Esophagus muscularis mucosa (tissue), 4 donors: Measurements from ENCODE around the gene SH2B2. TPM values are rescaled to one million over a fixed set of nuclear protein-coding genes. Genes with fewer than 3 reads are reported as not detected.

Experiments used
- DNase-seq: peaks from one replicate; pipeline ENCODE4 v3.0.0-alpha.2; 2017; ENCODE audit errors: extremely low spot score
- H3K27ac ChIP-seq, 4 donors: fragments of 200-600 bp; sonication (generic); replicated peaks in 1 of 4; 1 replicate in 3 of 4; 2 replicates in 1 of 4; pipeline ENCODE4 v1.5.1; 2016 to 2019; ENCODE audit warnings: mild to moderate bottlenecking in 1 of 4
- H3K27me3 ChIP-seq, 4 donors: fragments of 200-600 bp; sonication (generic); one replicate each; pipeline versions ENCODE4 v1.5.1 to v1.6.0; 2016 to 2019
- H3K36me3 ChIP-seq, 4 donors: fragments of 200-600 bp; sonication (generic); one replicate each; pipeline ENCODE4 v1.5.1; 2016 to 2019
- H3K4me1 ChIP-seq, 4 donors: fragments of 200-600 bp; sonication (generic); one replicate each; pipeline ENCODE4 v1.5.1; 2016 to 2019
- H3K4me3 ChIP-seq, 4 donors: fragments of 200-600 bp; sonication (generic); 1 replicate in 2 of 4; 2 replicates in 2 of 4; pipeline ENCODE4 v1.5.1; 2016 to 2019; ENCODE audit warnings: mild to moderate bottlenecking in 4 of 4, moderate library complexity in 1 of 4
- H3K9me3 ChIP-seq, 4 donors: fragments of 200-600 bp; sonication (generic); 1 replicate in 3 of 4; 2 replicates in 1 of 4; pipeline ENCODE4 v1.5.1; 2016 to 2019
- EP300 ChIP-seq: sonication (generic); formaldehyde crosslinking; IDR thresholded peaks from one replicate; pipeline ENCODE4 v1.6.1; 2017; ENCODE audit warnings: antibody characterized with exemption
- POLR2A ChIP-seq: fragments of 450-650 bp; IDR thresholded peaks from one replicate; pipeline ENCODE4 v1.6.1; 2017; ENCODE audit warnings: antibody characterized with exemption, moderate library complexity, mild to moderate bottlenecking, low read depth
- POLR2AphosphoS5 ChIP-seq, 2 donors: sonication (generic); formaldehyde crosslinking; IDR thresholded peaks; one replicate each; pipeline ENCODE4 v1.6.1; 2017; ENCODE audit warnings: antibody characterized with exemption in 2 of 2
- WGBS: methylation state at CpG from one replicate; pipeline ENCODE4 v1.1.5; 2018; 5-methylcytosine and 5-hydroxymethylcytosine counted together
- intact Hi-C: fragments of 100-400 bp; cut with DNase I; formaldehyde crosslinking; loops from one replicate; pipeline ENCODE4 v1.15.1; 2023
- total RNA-seq, 4 donors: library from RNA; depleted of rRNA; stranded (reverse); fragments of >200 nt; gene quantifications; one replicate each; pipeline versions ENCODE4 v1.1.0 to v1.2.1, GENCODE V29; 2016
- TF ChIP-seq, protein P1 (sequence below), 3 experiments: fragments of 200-600 bp in 2 of 3; fragments of 450-650 bp in 1 of 3; sonication (generic) in 2 of 3; IDR thresholded peaks; one replicate each; pipeline ENCODE4 v1.5.1; 2017 to 2019; ENCODE audit warnings: antibody characterized with exemption in 3 of 3, mild to moderate bottlenecking in 2 of 3, moderate library complexity in 1 of 3

Gene SH2B2
- total RNA-seq, 4 donors from 2014 or later = 3.7 to 10.9 (median 8.9) TPM

DNA sequence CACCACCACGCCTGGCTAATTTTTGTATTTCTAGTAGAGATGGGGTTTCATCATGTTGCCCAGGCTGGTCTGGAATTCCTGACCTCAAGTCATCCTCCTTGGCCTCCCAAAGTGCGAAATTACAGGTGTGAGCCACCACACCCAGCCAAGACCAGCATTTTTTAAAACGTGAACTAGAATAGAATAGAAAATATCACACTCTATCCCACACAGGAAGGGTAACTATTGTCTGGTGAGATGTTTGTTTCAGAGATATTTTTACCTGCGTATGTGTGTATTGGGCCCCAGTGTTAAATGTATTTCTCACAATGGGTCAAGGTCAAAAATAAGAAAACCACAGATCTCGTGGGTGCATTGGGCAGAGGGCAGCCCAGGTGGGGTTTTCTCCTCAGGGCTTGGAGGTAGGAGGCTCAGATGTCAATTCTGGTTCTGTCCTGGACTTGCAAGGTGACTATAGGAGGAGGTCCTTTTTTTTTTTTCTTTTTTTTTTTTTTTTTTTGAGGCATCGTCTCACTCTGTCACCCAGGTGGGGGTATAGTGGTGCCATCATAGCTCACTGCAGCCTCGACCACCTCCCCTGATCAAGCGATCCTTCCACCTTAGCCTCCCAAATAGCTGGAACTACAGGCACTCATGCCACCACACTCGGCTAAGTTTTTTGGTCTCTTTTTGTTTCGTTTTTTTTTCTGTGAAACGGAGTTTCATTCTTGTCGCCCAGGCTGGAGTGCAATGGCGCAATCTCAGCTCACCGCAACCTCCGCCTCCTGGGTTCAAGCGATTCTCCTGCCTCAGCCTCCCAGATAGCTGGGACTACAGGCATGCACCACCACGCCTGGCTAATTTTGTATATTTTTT, 19.0 kb downstream of the SH2B2 start:
- Histone ChIP-seq H3K36me3 (peaks cover 0 to 8% (median 0%) of the 10 kb centered on the region in 4 donors), H3K27ac (no peak overlapping the region), H3K27me3 (peaks cover 0 to 6% (median 0%) of the 10 kb centered on the region in 4 donors), H3K9me3 (no peaks in the 10 kb centered on the region), H3K4me1 (peaks cover 5 to 25% (median 14%) of the 10 kb centered on the region in 4 donors), H3K4me3 (no peak overlapping the region)
- 89% methylated on average over 17 of the region's 17 CpGs for WGBS
- intact Hi-C loops = no loop called here
- no peak for DNase-seq
- TF ChIP-seq EP300 (no peak), POLR2A (no peak), POLR2AphosphoS5 (IDR thresholded peaks at IDR 0.05) (no peak)
- TF ChIP-seq, protein P1, sequence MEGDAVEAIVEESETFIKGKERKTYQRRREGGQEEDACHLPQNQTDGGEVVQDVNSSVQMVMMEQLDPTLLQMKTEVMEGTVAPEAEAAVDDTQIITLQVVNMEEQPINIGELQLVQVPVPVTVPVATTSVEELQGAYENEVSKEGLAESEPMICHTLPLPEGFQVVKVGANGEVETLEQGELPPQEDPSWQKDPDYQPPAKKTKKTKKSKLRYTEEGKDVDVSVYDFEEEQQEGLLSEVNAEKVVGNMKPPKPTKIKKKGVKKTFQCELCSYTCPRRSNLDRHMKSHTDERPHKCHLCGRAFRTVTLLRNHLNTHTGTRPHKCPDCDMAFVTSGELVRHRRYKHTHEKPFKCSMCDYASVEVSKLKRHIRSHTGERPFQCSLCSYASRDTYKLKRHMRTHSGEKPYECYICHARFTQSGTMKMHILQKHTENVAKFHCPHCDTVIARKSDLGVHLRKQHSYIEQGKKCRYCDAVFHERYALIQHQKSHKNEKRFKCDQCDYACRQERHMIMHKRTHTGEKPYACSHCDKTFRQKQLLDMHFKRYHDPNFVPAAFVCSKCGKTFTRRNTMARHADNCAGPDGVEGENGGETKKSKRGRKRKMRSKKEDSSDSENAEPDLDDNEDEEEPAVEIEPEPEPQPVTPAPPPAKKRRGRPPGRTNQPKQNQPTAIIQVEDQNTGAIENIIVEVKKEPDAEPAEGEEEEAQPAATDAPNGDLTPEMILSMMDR (IDR thresholded peaks at IDR 0.05) = no peak

DNA sequence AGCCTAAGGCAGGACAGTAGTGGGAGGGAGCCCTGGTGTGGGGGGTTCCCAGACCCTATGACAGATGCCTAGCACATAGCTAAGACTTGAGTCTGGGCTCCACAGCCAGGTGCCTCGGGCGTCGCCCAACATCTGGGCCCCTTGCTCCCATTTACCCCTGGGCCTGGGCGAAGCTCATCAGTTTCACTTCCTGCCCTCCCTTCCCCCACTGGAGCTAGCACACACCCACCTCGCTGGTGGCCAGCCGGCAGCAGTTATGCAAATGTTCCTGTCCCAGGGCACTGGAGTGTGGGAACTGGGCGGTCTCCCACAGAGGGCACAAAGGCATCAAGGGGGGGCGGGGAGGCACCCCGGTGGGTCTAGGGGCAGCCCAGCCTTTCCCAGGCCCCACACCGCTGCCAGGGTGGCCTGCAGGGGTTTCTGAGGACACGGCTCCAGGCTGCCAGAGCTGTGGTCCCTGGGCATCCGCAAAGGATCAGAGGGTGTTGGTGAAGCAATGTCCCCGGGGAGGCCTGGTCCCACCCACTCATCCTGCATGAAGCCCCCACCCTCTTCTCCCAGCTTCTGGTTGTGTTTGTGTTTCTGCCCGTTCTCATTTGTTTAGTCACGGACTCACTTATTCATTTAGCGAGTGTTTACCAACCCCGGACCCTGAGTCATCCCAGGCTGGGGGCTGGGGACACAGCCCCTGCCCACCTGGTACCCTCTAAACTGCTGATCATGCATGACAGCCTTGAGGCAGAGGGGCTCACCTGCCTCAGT, 20.4 kb downstream of the SH2B2 start:
- H3K27me3 ChIP-seq = no peaks in the 10 kb centered on the region
- H3K4me1 ChIP-seq = peaks cover 5 to 20% (median 10%) of the 10 kb centered on the region in 4 donors
- 70% methylated on average over 9 of the region's 17 CpGs for WGBS
- peaks cover 0 to 14% (median 0%) of the 10 kb centered on the region in 4 donors for H3K36me3 ChIP-seq
- DNase-seq = no peak
- no peak for TF ChIP-seq POLR2AphosphoS5 (IDR thresholded peaks at IDR 0.05)
- TF ChIP-seq POLR2A = no peak
- no peak for TF ChIP-seq EP300
- TF ChIP-seq, protein P1 (IDR thresholded peaks at IDR 0.05) = no peak
- H3K27ac ChIP-seq = no peak overlapping the region
- no peaks in the 10 kb centered on the region for H3K9me3 ChIP-seq
- intact Hi-C loops = no loop called here
- peak overlapping the region in 2 of 4 donors; percentile 20 to 21 for H3K4me3 ChIP-seq

DNA sequence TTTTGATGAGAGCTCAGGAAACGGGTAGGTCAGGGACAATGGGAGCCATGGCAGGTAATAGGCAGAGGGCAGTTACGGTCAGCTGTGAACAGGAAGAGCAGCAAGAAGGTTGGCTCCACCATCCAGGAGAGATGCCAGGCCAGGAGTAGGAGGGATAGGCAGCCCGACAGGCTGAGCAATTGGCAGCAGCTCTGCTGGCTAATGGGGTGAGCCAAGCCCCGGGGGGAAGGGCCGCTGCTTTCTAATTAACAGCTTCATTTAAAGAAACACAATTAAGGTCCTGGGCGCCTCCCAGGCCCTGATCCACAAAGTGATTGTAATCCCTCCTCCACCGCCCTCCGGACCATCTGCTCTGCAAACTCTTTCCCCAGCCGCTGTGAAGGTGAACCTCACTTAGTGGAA, 23.7 kb downstream of the SH2B2 start:
- Histone ChIP-seq H3K36me3 (peaks cover 5 to 29% (median 8%) of the 10 kb centered on the region in 4 donors), H3K27me3 (no peaks in the 10 kb centered on the region), H3K4me1 (peaks cover 0 to 11% (median 8%) of the 10 kb centered on the region in 4 donors), H3K4me3 (no peak overlapping the region), H3K27ac (no peak overlapping the region), H3K9me3 (no peaks in the 10 kb centered on the region)
- intact Hi-C loops = no loop called here
- WGBS = 90% methylated on average over 9 of the region's 9 CpGs
- DNase-seq = no peak
- TF ChIP-seq POLR2AphosphoS5 (IDR thresholded peaks at IDR 0.05) = no peak
- TF ChIP-seq EP300 = no peak
- TF ChIP-seq, protein P1 (IDR thresholded peaks at IDR 0.05) = no peak
- no peak for TF ChIP-seq POLR2A

DNA sequence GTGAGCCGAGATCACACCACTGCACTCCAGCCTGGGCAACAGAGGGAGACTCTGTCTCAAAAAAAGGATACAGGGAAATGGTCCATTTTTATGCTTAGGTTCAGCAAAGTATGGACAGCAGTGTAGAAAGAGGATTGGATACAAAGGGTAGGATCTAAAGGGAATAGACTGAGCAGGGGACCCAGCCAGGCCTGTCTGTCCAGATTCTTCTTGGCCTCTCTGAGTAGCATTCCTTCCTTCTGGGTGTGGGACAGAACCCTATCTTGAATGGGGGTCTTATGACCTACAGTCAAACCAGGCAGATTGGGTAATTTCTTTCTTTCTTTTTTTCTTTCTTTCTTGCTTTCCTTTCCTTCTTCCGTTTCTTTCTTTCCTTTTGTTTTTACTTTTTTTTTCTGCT, 25.6 kb downstream of the SH2B2 start:
- H3K36me3 ChIP-seq = peaks cover 5 to 31% (median 8%) of the 10 kb centered on the region in 4 donors
- H3K4me3 ChIP-seq = no peak overlapping the region
- no peaks in the 10 kb centered on the region for H3K9me3 ChIP-seq
- peaks cover 0 to 3% (median 1%) of the 10 kb centered on the region in 4 donors for H3K4me1 ChIP-seq
- intact Hi-C loops = no loop called here
- no peaks in the 10 kb centered on the region for H3K27me3 ChIP-seq
- DNase-seq = no peak
- 83% methylated on average over 2 of the region's 2 CpGs for WGBS
- no peak for TF ChIP-seq EP300
- TF ChIP-seq, protein P1 (IDR thresholded peaks at IDR 0.05) = no peak
- no peak for TF ChIP-seq POLR2AphosphoS5 (IDR thresholded peaks at IDR 0.05)
- no peak for TF ChIP-seq POLR2A
- H3K27ac ChIP-seq = no peak overlapping the region
